Measurements from ENCODE around the gene GRAMD1A. TPM values are rescaled to one million over a fixed set of nuclear protein-coding genes. Genes with fewer than 3 reads are reported as not detected.

Gene GRAMD1A
- total RNA-seq, 4 donors from 2014 or later: 38.8 to 45.1 (median 43.7) TPM

DNA sequence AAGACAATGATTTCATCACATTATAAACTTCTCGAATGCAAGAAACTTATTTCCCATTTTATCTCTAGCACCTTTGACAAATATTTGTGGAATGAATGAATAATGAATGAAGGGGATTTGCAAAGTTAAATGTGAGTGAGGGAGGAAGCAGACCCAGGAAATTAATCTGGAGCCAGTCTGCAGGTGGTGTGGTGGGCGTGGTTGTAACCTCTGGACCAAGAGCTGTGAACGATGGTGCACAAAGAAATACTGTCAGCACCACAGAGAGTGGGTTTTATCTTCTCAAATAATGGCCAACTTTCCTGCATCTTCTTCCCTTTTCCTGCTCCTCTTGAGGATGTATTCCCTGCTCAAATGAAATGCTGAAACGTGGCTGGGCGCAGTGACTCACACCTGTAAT lies 25.1 kb upstream of the GRAMD1A start:
- TF ChIP-seq, protein P1, sequence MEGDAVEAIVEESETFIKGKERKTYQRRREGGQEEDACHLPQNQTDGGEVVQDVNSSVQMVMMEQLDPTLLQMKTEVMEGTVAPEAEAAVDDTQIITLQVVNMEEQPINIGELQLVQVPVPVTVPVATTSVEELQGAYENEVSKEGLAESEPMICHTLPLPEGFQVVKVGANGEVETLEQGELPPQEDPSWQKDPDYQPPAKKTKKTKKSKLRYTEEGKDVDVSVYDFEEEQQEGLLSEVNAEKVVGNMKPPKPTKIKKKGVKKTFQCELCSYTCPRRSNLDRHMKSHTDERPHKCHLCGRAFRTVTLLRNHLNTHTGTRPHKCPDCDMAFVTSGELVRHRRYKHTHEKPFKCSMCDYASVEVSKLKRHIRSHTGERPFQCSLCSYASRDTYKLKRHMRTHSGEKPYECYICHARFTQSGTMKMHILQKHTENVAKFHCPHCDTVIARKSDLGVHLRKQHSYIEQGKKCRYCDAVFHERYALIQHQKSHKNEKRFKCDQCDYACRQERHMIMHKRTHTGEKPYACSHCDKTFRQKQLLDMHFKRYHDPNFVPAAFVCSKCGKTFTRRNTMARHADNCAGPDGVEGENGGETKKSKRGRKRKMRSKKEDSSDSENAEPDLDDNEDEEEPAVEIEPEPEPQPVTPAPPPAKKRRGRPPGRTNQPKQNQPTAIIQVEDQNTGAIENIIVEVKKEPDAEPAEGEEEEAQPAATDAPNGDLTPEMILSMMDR (IDR thresholded peaks at IDR 0.05 in 4 of 5, conservative IDR thresholded peaks at IDR 0.05 in 1 of 5): no peak
- no peak for TF ChIP-seq POLR2A (IDR thresholded peaks at IDR 0.05)
- H3K27me3 ChIP-seq: no peaks in the 10 kb centered on the region
- ATAC-seq (no peak), DNase-seq (no peak)
- H3K9me3 ChIP-seq: no peaks in the 10 kb centered on the region
- intact Hi-C loops (cut with DNase I; ENCODE audit: low total_unique reads): no loop called here
- H3K27ac ChIP-seq: no peak overlapping the region
- peaks cover 3 to 7% of the 10 kb centered on the region in 2 donors for H3K4me1 ChIP-seq
- no peak overlapping the region for H3K4me3 ChIP-seq
- no peaks in the 10 kb centered on the region for H3K36me3 ChIP-seq
- in situ Hi-C loops (cut with MboI; ENCODE audit: low sequenced_read_pairs in 4 of 4): loop anchor here in 3 of 4 donors (5.0 to 25.0 kb wide), 3 partner anchors 42 to 287 kb away; partner anchors contain the start of gene USF2 (in 1 of the 3)

DNA sequence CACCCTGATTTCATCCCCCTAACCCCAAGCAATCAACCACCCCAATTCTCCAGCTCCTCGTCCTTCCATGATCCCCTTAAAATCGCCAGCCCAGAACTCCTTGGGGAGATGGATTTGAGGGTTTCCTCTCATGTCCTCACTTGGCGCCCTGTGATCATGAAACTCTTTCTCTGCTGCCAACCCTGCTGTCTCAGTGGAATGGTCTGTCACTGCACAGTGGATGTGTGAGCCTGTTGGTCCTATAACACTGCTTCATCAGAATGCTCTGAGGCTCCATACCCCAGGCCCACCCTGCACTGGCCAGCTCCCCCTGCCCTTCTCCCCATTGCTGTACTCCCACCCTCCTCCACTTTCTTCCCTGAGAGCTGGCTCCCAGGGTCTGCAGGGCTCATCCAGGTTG lies 23.5 kb upstream of the GRAMD1A start:
- TF ChIP-seq POLR2A (IDR thresholded peaks at IDR 0.05): no peak
- TF ChIP-seq, protein P1 (IDR thresholded peaks at IDR 0.05 in 4 of 5, conservative IDR thresholded peaks at IDR 0.05 in 1 of 5): no peak
- in situ Hi-C loops (cut with MboI; ENCODE audit: low sequenced_read_pairs in 4 of 4): loop anchor here in 3 of 4 donors (5.0 to 25.0 kb wide), 3 partner anchors 41 to 286 kb away; partner anchors contain the start of gene USF2 (in 1 of the 3)
- no peak for DNase-seq
- Histone ChIP-seq H3K36me3 (no peaks in the 10 kb centered on the region), H3K27ac (no peak overlapping the region), H3K9me3 (no peaks in the 10 kb centered on the region), H3K4me3 (no peak overlapping the region), H3K27me3 (no peaks in the 10 kb centered on the region), H3K4me1 (peaks cover 3 to 7% of the 10 kb centered on the region in 2 donors)
- ATAC-seq: no peak
- intact Hi-C loops (cut with DNase I; ENCODE audit: low total_unique reads): no loop called here

DNA sequence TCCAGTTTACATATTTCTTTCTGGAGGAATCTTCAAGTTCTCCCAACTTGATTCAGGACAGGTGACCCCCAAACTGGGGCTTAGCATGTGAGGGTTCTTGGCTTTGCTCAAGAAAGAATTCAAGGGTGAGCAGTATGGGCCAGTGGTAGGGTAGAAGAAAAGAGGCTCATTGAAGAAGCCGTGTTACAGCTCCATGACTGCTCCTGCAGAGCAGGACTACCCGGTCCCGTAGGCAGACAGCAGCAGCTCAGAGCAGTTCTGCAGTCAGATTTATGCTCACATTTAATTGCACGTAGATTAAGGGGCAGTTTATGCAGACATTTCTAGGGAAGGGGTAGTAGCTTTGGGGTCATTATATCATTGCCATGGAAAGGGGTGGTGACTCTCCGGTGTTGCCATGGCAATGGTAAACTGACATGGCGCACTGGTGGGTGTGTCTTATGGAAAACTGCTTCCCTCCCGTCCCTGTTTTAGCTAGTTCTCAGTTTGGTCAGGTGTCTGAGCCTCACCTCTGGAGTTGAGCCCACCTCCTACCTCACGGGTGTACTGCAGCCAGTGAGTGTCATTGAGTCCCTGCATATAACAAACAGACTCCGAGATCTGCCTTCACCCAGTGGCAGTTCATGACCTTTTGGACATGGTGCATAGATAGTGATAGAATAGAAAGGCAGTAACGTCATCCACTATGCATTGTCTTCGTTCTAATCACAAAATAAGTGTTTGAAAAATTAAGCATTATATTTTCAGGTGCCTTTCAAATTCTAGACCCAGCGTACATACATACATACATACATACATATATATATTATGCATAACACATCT lies 20.1 kb upstream of the GRAMD1A start:
- Histone ChIP-seq H3K9me3 (no peaks in the 10 kb centered on the region), H3K4me3 (no peak overlapping the region), H3K36me3 (no peaks in the 10 kb centered on the region), H3K27me3 (no peaks in the 10 kb centered on the region), H3K27ac (no peak overlapping the region), H3K4me1 (peaks cover 1 to 2% of the 10 kb centered on the region in 2 donors)
- in situ Hi-C loops (cut with MboI; ENCODE audit: low sequenced_read_pairs in 4 of 4) (loop anchor here in 3 of 4 donors (5.0 to 25.0 kb wide), 3 partner anchors 37 to 282 kb away; partner anchors contain the start of gene USF2 (in 1 of the 3)), intact Hi-C loops (cut with DNase I; ENCODE audit: low total_unique reads) (no loop called here)
- no peak for ATAC-seq
- TF ChIP-seq, protein P1 (IDR thresholded peaks at IDR 0.05 in 4 of 5, conservative IDR thresholded peaks at IDR 0.05 in 1 of 5): no peak
- TF ChIP-seq POLR2A (IDR thresholded peaks at IDR 0.05): no peak
- DNase-seq: no peak

DNA sequence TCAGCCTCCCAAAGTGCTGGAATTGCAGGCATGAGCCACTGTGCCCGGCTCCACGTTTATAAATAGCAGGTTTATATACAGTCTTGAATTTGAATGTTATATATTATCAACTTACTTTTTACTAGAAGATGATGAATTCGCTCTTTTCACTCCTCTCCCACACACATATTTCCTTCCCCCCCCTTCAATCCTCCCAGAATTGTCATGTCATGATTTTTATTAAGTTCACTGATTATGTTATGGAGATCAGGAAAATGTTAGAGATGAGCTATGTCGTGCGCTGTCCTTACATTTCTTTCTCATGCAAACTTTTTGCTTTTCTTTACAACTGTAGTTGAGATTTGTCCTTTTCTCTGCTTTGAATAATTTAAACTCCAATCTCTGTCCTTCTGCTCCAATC lies 17.8 kb upstream of the GRAMD1A start:
- H3K4me1 ChIP-seq: peaks cover 8 to 12% of the 10 kb centered on the region in 2 donors
- no peak overlapping the region for H3K27ac ChIP-seq
- in situ Hi-C loops (cut with MboI; ENCODE audit: low sequenced_read_pairs in 4 of 4): loop anchor here in 1 of 4 donors (25.0 kb wide), 1 partner anchor 280 kb away; the partner anchor contains the start of gene USF2
- ATAC-seq (no peak), DNase-seq (no peak)
- intact Hi-C loops (cut with DNase I; ENCODE audit: low total_unique reads): no loop called here
- no peaks in the 10 kb centered on the region for H3K9me3 ChIP-seq
- TF ChIP-seq POLR2A (IDR thresholded peaks at IDR 0.05): no peak
- TF ChIP-seq, protein P1 (IDR thresholded peaks at IDR 0.05 in 4 of 5, conservative IDR thresholded peaks at IDR 0.05 in 1 of 5): no peak
- H3K4me3 ChIP-seq: no peak overlapping the region
- H3K27me3 ChIP-seq: no peaks in the 10 kb centered on the region
- H3K36me3 ChIP-seq: no peaks in the 10 kb centered on the region

All from gastrocnemius medialis (tissue), 4 donors.